ENCODE data around the gene TAGLN. TPM values are rescaled to one million over a fixed set of nuclear protein-coding genes. Genes with fewer than 3 reads are reported as not detected.
"Not testable (repeated sequence)": the region's sequence is repeated elsewhere in the genome, so short reads cannot be mapped to it uniquely, and the experiment has no call there.

TAGLN gene
- total RNA-seq, 1 donor from 2014 or later = 69.5 TPM

- peak; percentile 65 for DNase-seq
- ATAC-seq = peak; percentile 60
- intact Hi-C loops (cut with micrococcal nuclease) = no loop called here
These were observed 19.8 kb upstream of the TAGLN start for GRCh38 chr11:117179048-117179999.

DNA sequence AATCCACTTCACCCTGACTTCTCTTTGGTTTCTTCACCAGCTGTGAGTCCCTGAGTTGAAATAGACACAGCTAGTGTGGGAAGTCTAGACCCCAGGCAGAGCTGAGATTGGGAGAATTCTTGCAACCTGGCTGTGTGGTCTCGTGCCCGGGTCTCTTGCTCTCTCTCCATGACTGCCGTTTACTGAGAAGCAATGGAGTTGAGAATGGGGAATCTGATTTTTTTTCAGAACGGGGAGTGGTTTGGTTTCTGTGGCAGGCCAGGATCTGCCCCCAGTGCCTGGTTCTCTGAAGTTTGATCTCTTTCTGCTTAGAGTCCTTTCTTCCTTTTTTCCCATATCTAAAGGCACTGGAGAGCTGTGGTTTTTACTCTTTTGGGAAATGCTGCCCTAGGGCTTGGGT lies 19.1 kb upstream of the TAGLN start:
- ATAC-seq = no peak
- DNase-seq = no peak
- intact Hi-C loops (cut with micrococcal nuclease) = loop anchor here (5.0 kb wide), 1 partner anchor 47 kb away; no protein-coding TSS in a partner anchor

DNA sequence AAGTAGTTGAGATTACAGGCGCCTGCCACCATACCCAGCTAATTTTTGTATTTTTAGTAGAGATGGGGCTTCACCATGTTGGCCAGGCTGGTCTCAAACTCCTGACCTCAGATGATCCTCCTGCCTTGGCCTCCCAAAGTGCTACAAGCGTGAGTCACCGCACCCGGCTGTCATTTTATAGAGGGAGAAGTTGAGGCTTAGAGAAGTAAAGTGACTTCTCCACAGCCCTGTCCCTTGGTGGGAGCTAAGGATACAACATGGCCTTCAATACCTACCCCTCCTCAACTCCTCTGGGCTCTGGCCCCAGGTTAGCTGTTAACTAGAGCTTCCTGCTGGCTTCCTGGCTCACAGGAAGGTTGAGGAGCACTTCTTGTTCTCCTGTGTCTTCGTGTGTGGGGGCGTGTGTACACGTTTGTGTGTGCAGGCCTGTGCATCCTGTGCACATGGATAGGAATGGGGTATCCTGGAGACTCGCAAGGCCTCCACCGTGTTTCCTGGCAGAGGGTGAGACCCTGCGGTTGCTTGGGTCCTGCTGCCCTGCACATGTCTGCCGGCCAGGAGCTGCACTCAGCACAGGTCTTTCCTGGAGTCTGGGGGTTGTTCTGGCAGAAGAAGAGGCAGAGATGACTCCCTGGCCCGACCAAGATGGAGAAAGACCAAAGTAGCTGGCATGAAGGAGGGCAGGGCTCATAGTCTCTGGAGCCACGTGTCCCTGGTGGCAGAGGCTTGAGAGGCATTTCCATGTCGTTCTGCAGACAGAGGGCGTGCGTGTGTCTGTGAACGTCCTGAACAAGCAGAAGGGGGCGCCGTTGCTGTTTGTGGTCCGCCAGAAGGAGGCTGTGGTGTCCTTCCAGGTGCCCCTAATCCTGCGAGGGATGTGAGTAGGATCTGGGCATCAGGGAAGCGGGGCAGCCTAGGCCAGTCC lies 18.2 kb upstream of the TAGLN start:
- peak; percentile 13 for ATAC-seq
- DNase-seq = peak; percentile 74
- intact Hi-C loops (cut with micrococcal nuclease) = loop anchor here (5.0 kb wide), 1 partner anchor 46 kb away; no protein-coding TSS in a partner anchor

DNA sequence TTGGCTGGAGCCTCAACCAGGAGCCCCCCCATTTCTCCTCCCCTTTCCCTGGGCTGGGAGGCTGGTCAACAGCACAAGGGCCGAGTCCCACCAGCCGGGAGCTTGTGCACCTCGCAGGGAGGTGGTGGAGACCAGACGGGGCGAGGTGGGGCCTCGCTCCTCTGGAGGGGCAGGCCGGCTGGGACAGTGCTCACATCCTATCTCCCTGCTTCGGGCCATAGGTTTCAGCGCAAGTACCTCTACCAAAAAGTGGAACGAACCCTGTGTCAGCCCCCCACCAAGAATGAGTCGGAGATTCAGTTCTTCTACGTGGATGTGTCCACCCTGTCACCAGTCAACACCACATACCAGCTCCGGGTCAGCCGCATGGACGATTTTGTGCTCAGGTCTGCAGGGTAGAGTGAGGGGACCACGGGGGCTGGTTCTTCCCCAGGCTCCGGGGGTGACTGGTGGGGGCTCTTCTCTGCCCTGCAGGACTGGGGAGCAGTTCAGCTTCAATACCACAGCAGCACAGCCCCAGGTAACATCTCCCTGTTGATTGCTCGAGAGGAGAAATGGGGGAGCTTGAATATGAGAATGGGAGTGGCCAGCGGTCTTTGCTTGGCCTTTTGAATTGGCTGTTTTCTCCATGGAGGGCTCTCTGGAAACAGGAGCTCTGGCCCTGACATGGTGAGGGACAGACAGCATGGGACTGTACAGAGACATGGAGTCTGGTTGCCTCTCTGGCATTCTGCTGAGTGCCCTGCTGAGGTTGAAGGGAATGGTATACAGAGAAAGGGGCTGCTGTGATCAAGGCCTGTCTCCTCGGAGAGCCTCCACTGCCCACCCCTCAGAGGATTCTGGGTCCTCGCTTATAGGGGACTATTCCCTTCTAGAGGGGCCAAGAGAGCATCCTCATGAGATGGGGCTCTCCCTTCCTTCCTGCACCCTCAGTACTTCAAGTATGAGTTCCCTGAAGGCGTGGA lies 17.3 kb upstream of the TAGLN start:
- intact Hi-C loops (cut with micrococcal nuclease) = loop anchor here (5.0 kb wide), 1 partner anchor 45 kb away; no protein-coding TSS in a partner anchor
- DNase-seq (no peak), ATAC-seq (no peak)

DNA sequence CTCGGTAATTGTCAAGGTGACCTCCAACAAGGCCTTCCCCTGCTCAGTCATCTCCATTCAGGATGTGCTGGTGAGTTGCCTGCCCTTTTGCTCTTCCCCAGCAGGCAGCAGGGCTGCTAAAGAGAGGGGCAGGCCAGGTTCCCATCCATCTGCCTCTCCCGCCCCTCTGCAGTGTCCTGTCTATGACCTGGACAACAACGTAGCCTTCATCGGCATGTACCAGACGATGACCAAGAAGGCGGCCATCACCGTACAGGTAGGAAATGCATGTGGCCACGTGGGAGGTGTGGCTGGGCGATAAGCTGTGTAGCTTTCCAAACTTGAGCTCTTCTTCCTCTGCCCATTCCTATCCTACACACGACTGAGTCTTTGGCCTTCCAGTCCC lies 16.6 kb upstream of the TAGLN start:
- intact Hi-C loops (cut with micrococcal nuclease) = loop anchor here (5.0 kb wide), 1 partner anchor 45 kb away; no protein-coding TSS in a partner anchor
- no peak for ATAC-seq

DNA sequence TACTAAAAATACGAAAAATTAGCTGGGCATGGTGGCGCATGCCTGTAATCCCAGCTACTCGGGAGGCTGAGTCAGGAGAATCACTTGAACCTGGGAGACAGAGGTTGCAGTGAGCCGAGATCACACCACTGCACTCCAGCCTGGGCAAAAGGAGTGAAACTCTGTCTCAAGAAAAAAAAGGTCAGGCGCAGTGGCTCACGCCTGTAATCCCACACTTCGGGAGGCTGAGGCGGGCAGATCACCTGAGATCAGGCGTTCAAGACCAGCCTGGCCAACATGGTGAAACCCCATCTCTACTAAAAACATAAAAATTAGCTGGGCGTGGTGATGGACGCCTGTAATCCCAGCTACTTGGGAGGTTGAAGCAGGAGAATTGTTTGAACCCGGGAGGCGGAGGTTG lies 16.0 kb upstream of the TAGLN start:
- ATAC-seq, DNase-seq: not testable (repeated sequence)
- intact Hi-C loops (cut with micrococcal nuclease) = loop anchor here (5.0 kb wide), 1 partner anchor 44 kb away; no protein-coding TSS in a partner anchor

More for the DNA sequence above, 16.6 kb upstream of the TAGLN start:
- no peak for DNase-seq

- no peak for DNase-seq
- intact Hi-C loops (cut with micrococcal nuclease) = loop anchor here (5.0 kb wide), 1 partner anchor 43 kb away; no protein-coding TSS in a partner anchor
- ATAC-seq = no peak
These were observed 15.3 kb upstream of the TAGLN start for GRCh38 chr11:117183724-117184349.

DNA sequence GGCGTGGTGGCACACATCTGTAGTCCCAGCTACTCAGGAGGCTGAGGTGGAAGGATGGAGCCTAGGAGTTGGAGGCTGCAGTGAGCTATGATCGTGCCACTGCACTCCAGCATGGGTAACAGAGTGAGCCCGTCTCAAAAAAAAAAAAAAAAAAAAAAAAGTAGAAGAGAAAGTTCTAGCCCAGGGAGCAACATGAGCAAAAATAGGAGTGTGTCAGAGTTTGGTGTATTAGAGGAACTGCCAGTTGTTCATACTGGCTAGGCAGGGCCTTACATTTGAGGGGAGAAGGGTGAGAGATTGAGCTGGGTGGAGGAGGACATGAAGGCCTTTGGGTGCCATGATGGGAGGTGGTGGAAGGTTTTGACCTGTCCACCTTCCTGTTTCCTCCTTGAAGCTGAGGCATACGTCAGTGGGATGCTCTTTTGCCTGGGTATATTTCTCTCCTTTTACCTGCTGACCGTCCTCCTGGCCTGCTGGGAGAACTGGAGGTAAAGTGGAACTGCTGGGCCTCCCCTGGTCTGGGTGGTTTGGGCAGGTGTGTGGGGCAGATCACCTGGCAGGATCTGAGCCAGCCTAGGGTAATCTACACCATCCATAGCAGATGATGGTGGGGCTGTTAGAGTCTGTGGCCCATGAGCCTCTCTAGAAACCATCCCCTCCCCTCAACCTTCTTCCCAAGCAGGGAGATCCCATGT lies 13.3 kb upstream of the TAGLN start:
- ATAC-seq = no peak
- DNase-seq = no peak
- intact Hi-C loops (cut with micrococcal nuclease) = no loop called here

- intact Hi-C loops (cut with micrococcal nuclease) = no loop called here
- ATAC-seq (no peak), DNase-seq (no peak)
These were observed 12.8 kb upstream of the TAGLN start for GRCh38 chr11:117186431-117186761.

- intact Hi-C loops (cut with micrococcal nuclease) = no loop called here
- ATAC-seq (no peak), DNase-seq (no peak)
These were observed 12.2 kb upstream of the TAGLN start for GRCh38 chr11:117187007-117187406.

DNA sequence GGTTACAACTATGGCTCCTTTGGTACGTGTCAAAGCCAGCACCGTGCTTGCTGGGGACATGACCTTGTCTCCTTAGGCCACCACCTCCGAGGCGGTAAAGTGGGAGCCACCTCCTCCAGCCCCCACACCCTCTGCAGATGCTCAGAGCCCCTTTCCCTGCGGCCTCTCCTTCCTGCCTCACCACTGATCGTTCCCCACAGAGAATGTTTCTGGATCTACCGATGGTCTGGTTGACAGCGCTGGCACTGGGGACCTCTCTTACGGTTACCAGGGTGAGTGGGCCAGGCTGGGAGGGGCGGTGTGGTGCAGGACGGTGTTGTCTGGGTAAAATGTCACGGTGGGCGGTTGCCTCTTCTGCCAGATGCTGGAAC lies 11.8 kb upstream of the TAGLN start:
- DNase-seq (no peak), ATAC-seq (no peak)
- intact Hi-C loops (cut with micrococcal nuclease) = no loop called here

GRCh38 chr11:117187799-117188481 lies 11.2 kb upstream of the TAGLN start:
- DNase-seq (no peak), ATAC-seq (no peak)
- intact Hi-C loops (cut with micrococcal nuclease) = no loop called here

DNA sequence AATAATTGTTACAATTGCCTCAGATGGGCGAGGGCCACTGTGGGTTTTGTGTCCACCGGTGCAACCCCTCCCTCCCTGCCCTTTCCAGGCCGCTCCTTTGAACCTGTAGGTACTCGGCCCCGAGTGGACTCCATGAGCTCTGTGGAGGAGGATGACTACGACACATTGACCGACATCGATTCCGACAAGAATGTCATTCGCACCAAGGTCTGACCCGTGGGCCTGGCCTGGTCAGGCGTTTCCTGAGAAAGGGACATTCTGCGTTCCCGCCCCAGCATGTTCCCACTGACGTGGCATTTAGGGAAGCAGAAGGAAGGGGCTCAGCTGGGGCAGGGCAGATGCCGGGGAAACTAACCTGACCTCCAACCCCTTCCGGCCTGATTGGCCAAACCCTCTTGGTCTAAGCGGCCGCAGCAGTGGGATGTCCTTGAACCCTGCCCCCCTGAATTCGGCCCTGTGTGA lies 10.5 kb upstream of the TAGLN start:
- DNase-seq (peak; percentile 46), ATAC-seq (peak; percentile 47)
- intact Hi-C loops (cut with micrococcal nuclease) = no loop called here

DNA sequence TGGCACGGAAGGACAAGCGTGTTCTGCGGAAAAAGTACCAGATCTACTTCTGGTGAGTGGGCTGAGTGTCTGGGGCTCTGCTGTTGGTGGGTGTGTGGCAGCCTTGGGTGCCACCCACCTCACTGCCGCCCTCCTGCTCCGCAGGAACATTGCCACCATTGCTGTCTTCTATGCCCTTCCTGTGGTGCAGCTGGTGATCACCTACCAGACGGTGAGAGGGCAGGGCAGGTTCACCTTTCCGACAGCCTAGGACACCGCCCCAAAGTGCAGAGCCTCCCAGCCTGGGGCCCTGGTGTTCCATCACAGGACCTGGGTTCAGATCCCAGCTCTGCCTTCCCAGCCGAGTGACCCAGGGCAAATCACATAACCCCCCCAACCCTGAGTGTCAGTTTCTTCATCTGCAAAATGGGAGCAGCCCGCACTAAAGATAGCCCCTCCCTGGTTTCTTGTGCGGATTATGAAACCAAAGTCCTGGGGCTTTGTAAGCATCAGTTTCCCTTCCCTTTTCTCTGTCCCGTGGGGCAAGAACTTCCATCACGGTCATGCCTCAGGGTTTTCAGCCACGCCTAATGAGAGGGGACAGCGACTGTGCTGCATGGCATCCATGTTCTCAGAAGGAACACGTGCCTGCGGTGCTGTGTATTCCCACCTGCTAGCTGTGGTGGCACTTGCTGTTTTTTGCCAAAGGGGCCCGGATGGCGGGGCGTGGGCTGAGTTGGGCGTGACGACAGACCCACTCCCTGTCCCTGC lies 9.8 kb upstream of the TAGLN start:
- peak; percentile 44 for ATAC-seq
- DNase-seq = peak; percentile 44
- intact Hi-C loops (cut with micrococcal nuclease) = no loop called here

DNA sequence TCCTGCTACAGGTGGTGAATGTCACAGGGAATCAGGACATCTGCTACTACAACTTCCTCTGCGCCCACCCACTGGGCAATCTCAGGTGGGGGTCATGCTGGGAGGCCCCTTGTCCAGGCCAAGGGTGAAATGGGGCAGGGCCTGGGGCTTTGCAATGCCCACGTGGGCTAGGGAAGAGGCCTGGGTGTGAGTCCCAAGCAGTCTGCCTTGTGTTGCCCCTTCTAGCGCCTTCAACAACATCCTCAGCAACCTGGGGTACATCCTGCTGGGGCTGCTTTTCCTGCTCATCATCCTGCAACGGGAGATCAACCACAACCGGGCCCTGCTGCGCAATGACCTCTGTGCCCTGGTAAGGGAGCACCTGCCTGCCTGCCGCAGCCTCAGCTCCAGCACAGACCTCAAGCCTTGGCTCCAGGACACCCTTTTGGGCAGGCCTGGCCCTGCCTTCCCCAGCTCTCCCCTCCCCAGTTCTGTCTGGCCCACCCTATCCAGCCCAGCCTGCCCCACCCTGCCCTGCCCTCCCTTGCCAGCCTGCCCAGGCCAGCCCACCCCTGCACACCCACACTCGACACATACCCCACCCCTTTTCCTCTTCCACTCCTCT lies 9.1 kb upstream of the TAGLN start:
- intact Hi-C loops (cut with micrococcal nuclease) = no loop called here
- ATAC-seq (no peak), DNase-seq (no peak)
